HG03565 (cell line): ENCODE data around the gene RASA4.
"Not testable (repeated sequence)": the region's sequence is repeated elsewhere in the genome, so short reads cannot be mapped to it uniquely, and the experiment has no call there.

Source experiments
- ATAC-seq: cut with Tn5 transposase; IDR thresholded peaks from one replicate; pipeline ENCODE4 v1.9.1; 2021; ENCODE audit warnings: mild to moderate bottlenecking, moderate library complexity; ENCODE audit not compliant: unreplicated experiment

The RASA4 gene

DNA sequence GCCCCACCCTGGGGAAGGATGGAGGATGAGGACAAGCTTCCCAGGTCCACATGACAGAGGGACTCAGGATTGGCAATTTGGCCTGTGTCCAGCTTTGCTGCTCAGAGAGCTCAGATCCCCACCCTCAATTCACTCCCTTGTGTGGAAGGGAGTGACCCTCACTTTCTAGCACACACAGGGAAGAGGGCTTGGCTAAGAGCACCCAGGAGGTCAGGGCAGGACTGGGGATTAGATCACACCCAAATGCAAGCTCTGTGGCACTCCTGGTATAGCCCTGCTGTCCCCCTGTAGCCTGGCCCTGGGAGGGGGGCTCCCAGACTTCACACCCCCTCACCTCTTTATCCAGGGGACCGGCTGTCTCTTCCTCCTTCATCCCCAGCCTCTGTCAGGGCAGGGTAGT lies 72.2 kb downstream of the RASA4 start:
- ATAC-seq = not testable (repeated sequence)

DNA sequence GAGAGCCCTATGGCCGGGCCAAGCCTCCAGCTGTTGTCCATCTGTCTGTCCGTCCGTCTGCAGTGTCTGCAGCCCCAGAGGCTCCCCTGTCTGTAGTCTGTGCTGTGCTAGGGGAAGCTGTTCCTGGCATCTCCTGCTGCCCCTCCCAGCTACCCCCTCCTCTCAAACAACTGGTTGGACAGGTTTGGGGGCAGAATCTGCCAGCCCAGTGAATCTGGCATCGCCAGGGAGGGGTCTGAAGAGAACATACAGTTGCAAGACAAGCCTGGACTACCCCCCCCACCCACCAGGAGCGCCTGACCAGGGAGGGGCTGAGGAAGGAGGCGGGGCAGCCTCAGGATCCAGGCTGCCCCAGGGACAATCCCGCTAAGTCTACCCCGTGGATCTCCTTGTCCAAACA lies 73.0 kb downstream of the RASA4 start, which contains the start of gene UPK3BL2:
Gene UPK3BL2 (minus strand): TSS at position 101 of the 400 bp plus-strand sequence. CDS start 60 bp downstream, at position 41.
- not testable (repeated sequence) for ATAC-seq

- not testable (repeated sequence) for ATAC-seq
Observed at GRCh38 chr7:102542771-102543170, 73.8 kb downstream of the RASA4 start.

- not testable (repeated sequence) for ATAC-seq
Observed at GRCh38 chr7:102542083-102542482, 74.5 kb downstream of the RASA4 start.

GRCh38 chr7:102540604-102541003 lies 76.0 kb downstream of the RASA4 start:
- not testable (repeated sequence) for ATAC-seq

DNA sequence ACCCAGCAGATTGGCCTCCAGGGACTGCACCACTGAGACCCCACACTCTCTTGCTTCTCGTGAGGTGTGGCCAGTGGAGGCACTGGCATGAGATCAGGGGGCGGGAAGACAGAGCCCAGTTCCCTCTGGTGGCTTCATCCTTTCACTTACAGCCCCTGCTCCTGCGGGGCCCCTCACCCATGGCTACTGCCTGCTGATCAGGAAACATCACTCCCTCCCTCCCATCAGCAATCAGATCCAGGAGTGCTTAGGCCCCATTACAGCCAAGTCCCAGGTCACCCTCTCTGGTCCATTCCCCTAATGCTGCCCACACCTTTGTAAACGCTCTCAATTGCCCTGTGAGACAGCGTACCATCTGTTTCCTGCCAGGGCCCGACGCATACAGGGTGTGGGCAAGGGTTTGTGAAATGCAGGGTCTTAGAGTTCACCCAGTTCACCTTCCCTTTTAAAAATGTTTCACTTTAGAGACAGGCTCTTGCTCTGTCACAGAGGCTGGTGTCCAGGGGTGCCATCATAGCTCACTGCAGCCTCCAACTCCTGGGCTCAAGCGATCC lies 81.4 kb downstream of the RASA4 start:
- ATAC-seq = not testable (repeated sequence)

DNA sequence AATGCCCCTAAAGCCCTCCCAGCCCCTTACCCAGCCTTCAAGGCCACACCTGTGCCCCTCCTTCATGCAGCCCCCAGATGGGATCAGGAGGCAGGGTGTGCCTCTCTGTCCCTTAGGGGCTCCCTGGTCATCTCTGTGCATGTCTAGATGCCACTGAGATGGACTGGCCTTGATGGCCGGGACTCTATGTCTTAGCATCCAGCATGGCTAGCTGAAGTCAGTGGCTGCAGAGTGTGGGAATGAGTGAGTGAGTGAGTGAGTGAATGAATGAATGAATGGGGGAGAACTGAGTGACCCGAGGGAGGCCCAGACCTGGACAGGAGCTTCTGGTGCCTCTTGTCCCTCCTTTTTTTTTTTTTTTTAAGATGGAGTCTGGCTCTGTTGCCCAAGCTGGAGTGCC lies 84.4 kb downstream of the RASA4 start:
- ATAC-seq = not testable (repeated sequence)

DNA sequence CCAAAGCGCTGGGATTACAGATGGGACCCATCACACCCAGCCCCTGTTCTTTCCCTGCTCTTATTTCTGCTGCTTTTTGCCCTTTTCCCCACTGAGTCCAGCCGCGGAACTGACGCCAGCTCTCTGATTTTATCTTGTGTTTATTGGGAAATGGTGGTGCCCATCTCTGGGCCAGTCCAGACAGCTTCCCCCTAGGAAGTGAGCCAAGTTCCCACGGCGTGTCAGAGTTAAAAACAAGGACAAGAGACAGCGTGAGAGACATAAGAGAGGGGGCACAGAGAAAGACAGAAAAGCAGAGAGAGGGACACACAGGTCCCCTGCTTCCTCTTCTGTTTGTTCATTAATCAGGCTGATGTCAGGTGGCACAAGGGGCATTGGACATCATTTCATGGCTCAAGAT lies 85.0 kb downstream of the RASA4 start:
- ATAC-seq = not testable (repeated sequence)

GRCh38 chr7:102527822-102528793 lies 88.4 kb downstream of the RASA4 start:
- not testable (repeated sequence) for ATAC-seq

GRCh38 chr7:102527182-102527581 lies 89.4 kb downstream of the RASA4 start:
- ATAC-seq = not testable (repeated sequence)

- not testable (repeated sequence) for ATAC-seq
Observed at GRCh38 chr7:102524803-102525202, 91.8 kb downstream of the RASA4 start.
